DND-41 (cell line): ENCODE data around the gene NR6A1.

Experiments used
- CTCF ChIP-seq: IDR thresholded peaks from 2 replicates; pipeline ENCODE4 v1.5.1; 2012; ENCODE audit warnings: borderline replicate concordance, low read length, moderate library complexity, mild to moderate bottlenecking; ENCODE audit not compliant: poor library complexity, severe bottlenecking; ENCODE audit errors: extremely low read depth
- EZH2 ChIP-seq: IDR thresholded peaks from 3 replicates; pipeline ENCODE4 v1.6.1; 2012; ENCODE audit warnings: borderline replicate concordance, low read depth, mild to moderate bottlenecking, moderate library complexity, low read length, inconsistent platforms; ENCODE audit not compliant: severe bottlenecking

DNA sequence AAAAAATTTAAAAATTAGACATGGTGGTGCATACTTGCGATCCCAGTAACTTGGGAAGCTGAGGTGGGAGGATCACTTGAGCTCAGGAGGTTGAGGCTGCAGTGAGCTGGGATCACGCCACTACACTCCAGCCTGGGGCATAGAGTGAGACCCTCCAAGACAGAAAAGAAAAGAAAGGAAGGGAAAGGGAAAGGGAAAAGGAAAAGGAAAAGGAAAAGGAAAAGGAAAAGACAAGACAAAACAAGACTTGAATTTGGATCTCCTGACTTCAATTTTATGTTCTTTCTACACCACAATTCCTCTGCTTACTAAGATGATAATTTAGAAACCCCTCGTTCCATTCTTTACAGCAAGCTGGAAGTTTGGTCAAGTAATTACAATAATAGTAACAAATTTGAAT is 88.1 kb downstream of the NR6A1 start:
- TF ChIP-seq CTCF = no peak
- no peak for TF ChIP-seq EZH2
